HFFc6 (cell line): ENCODE results near the gene CCDC91. TPM values are rescaled to one million over a fixed set of nuclear protein-coding genes. Genes with fewer than 3 reads are reported as not detected.

Experiments
- DNase-seq: peaks from one replicate; pipeline ENCODE4 v3.0.0-alpha.2; 2018
- H3K27ac Mint-ChIP-seq: 2 replicates; pipeline ENCODE4 v1.8.0; 2020; ENCODE audit warnings: mild to moderate bottlenecking, mixed read lengths
- H3K27me3 Mint-ChIP-seq: 2 replicates; pipeline ENCODE4 v1.8.0; 2021; ENCODE audit warnings: mild to moderate bottlenecking, moderate library complexity, mixed read lengths; ENCODE audit not compliant: insufficient read depth
- H3K36me3 Mint-ChIP-seq: 2 replicates; pipeline ENCODE4 v1.8.0; 2021; ENCODE audit warnings: low read depth, mixed read lengths
- H3K4me1 Mint-ChIP-seq: 2 replicates; pipeline ENCODE4 v1.8.0; 2020; ENCODE audit warnings: low read depth, mixed read lengths
- H3K4me3 Mint-ChIP-seq: 2 replicates; pipeline ENCODE4 v1.8.0; 2020; ENCODE audit warnings: mild to moderate bottlenecking, moderate library complexity, mixed read lengths
- H3K9me3 Mint-ChIP-seq: 2 replicates; pipeline ENCODE4 v1.8.0; 2020; ENCODE audit warnings: mild to moderate bottlenecking, mixed read lengths
- CTCF ChIP-seq: fragments of 200-600 bp; sonication (generic); IDR thresholded peaks from 2 replicates; pipeline ENCODE4 v1.5.0; 2021; ENCODE audit warnings: antibody characterized with exemption, mild to moderate bottlenecking
- total RNA-seq, 6 experiments: library from RNA; stranded (reverse); fragmentation: NEBNext Ultra II Directional; extraction: Animal tissue kit (Norgen Biotek cat#: 25700); gene quantifications; 2 replicates in 1 of 6; 3 replicates in 5 of 6; pipeline ENCODE4 v1.2.3, GENCODE V29; 2021

The CCDC91 gene
- total RNA-seq, 6 experiments from 2014 or later: 14.7 to 17.3 (median 16.7) TPM

- no peaks in the 10 kb centered on the region for H3K4me1 Mint-ChIP-seq
- TF ChIP-seq CTCF: no peak
Observed at GRCh38 chr12:28278960-28279359, 88.7 kb downstream of the CCDC91 start.

GRCh38 chr12:28286352-28286751, 96.1 kb downstream of the CCDC91 start:
- no peak for TF ChIP-seq CTCF
- H3K27ac Mint-ChIP-seq: no peak overlapping the region
- DNase-seq: no peak
- peaks cover 3% of the 10 kb centered on the region; the same call in 1 of the 2 replicates for H3K27me3 Mint-ChIP-seq
- peaks cover 21% of the 10 kb centered on the region for H3K9me3 Mint-ChIP-seq
- peaks cover 20% of the 10 kb centered on the region for H3K36me3 Mint-ChIP-seq
- no peak overlapping the region for H3K4me3 Mint-ChIP-seq
- no peaks in the 10 kb centered on the region for H3K4me1 Mint-ChIP-seq

More at GRCh38 chr12:28278960-28279359, 88.7 kb downstream of the CCDC91 start:
- no peaks in the 10 kb centered on the region for H3K27me3 Mint-ChIP-seq
- no peak overlapping the region for H3K27ac Mint-ChIP-seq
- H3K36me3 Mint-ChIP-seq: peaks cover 8% of the 10 kb centered on the region; the same call in 1 of the 2 replicates
- no peak overlapping the region for H3K4me3 Mint-ChIP-seq
- no peaks in the 10 kb centered on the region for H3K9me3 Mint-ChIP-seq
- no peak for DNase-seq

GRCh38 chr12:28290262-28290661, 100.0 kb downstream of the CCDC91 start:
- Mint-ChIP-seq H3K4me3 (no peak overlapping the region), H3K36me3 (peaks cover 20% of the 10 kb centered on the region), H3K27me3 (peaks cover 3% of the 10 kb centered on the region; the same call in 1 of the 2 replicates), H3K9me3 (peaks cover 21% of the 10 kb centered on the region), H3K4me1 (no peaks in the 10 kb centered on the region), H3K27ac (no peak overlapping the region)
- no peak for TF ChIP-seq CTCF
- no peak for DNase-seq

- TF ChIP-seq CTCF: no peak
- Mint-ChIP-seq H3K9me3 (peaks cover 21% of the 10 kb centered on the region), H3K4me1 (no peaks in the 10 kb centered on the region), H3K27ac (no peak overlapping the region), H3K4me3 (no peak overlapping the region), H3K27me3 (peaks cover 3% of the 10 kb centered on the region; the same call in 1 of the 2 replicates), H3K36me3 (peaks cover 20% of the 10 kb centered on the region)
- DNase-seq: no peak
Observed at GRCh38 chr12:28292699-28293098, 102.4 kb downstream of the CCDC91 start.

- H3K36me3 Mint-ChIP-seq: peaks cover 12% of the 10 kb centered on the region
- no peak overlapping the region for H3K4me3 Mint-ChIP-seq
- no peak overlapping the region for H3K27ac Mint-ChIP-seq
- no peak for DNase-seq
- TF ChIP-seq CTCF: no peak
- no peaks in the 10 kb centered on the region for H3K4me1 Mint-ChIP-seq
- peaks cover 13% of the 10 kb centered on the region for H3K9me3 Mint-ChIP-seq
- peaks cover 3% of the 10 kb centered on the region; the same call in 1 of the 2 replicates for H3K27me3 Mint-ChIP-seq
Observed at GRCh38 chr12:28294300-28294699, 104.0 kb downstream of the CCDC91 start.

GRCh38 chr12:28296287-28296686, 106.0 kb downstream of the CCDC91 start:
- TF ChIP-seq CTCF: no peak
- H3K9me3 Mint-ChIP-seq: no peaks in the 10 kb centered on the region
- H3K36me3 Mint-ChIP-seq: no peaks in the 10 kb centered on the region
- DNase-seq: no peak
- H3K27me3 Mint-ChIP-seq: no peaks in the 10 kb centered on the region
- no peaks in the 10 kb centered on the region for H3K4me1 Mint-ChIP-seq
- H3K4me3 Mint-ChIP-seq: no peak overlapping the region
- no peak overlapping the region for H3K27ac Mint-ChIP-seq
